H9 (cell line): ENCODE measurements around the gene OR11H7. TPM values are rescaled to one million over a fixed set of nuclear protein-coding genes. Genes with fewer than 3 reads are reported as not detected.

ENCODE experiments used
- total RNA-seq: library from RNA; stranded (reverse); gene quantifications from 2 replicates; pipeline ENCODE4 v1.2.1, GENCODE V29; 2021

OR11H7 gene
- total RNA-seq, 1 experiment from 2014 or later, result not detected

Other genes starting within 250 kb of the OR11H7 start
- not detected in 2 replicates for gene OR4Q2, start 226.8 kb upstream of the OR11H7 start, total RNA-seq
- not detected in 2 replicates for gene OR4K14, start 209.7 kb upstream of the OR11H7 start, total RNA-seq
- not detected in 2 replicates for gene OR4K13, start 192.9 kb upstream of the OR11H7 start, total RNA-seq
- not detected in 2 replicates for gene OR4L1, start 168.9 kb upstream of the OR11H7 start, total RNA-seq
- not detected in 2 replicates for gene OR4K17, start 118.2 kb upstream of the OR11H7 start, total RNA-seq
- not detected in 2 replicates for gene OR4N5, start 90.2 kb upstream of the OR11H7 start, total RNA-seq
- gene OR11G2, start 38.1 kb upstream of the OR11H7 start, total RNA-seq, result not detected in 2 replicates
- not detected in 2 replicates for gene OR11H6, start 5.3 kb upstream of the OR11H7 start, total RNA-seq
- not detected in 2 replicates for gene OR11H4, start 10.3 kb downstream of the OR11H7 start, total RNA-seq
- 20.6 and 22.6 TPM in 2 replicates for gene TTC5, start 77.0 kb downstream of the OR11H7 start, total RNA-seq
- gene CCNB1IP1, start 104.3 kb downstream of the OR11H7 start, total RNA-seq, result 165 and 168 TPM in 2 replicates
- gene PARP2, start 114.7 kb downstream of the OR11H7 start, total RNA-seq, result 25.2 and 25.4 TPM in 2 replicates
- gene TEP1, start 184.5 kb downstream of the OR11H7 start, total RNA-seq, result 14.5 and 15.8 TPM in 2 replicates
- 0.04 TPM in 2 replicates for gene KLHL33, start 207.2 kb downstream of the OR11H7 start, total RNA-seq
- 46.7 and 50.8 TPM in 2 replicates for gene OSGEP, start 225.8 kb downstream of the OR11H7 start, total RNA-seq
- 340 and 348 TPM in 2 replicates for gene APEX1, start 226.2 kb downstream of the OR11H7 start, total RNA-seq
- gene PIP4P1, start 232.5 kb downstream of the OR11H7 start, total RNA-seq, result 38.5 and 41.6 TPM in 2 replicates
- gene PNP, start 240.4 kb downstream of the OR11H7 start, total RNA-seq, result 83.9 and 87.5 TPM in 2 replicates